Endodermal cell (in vitro differentiated cells): ENCODE results near the gene COL15A1. TPM values are rescaled to one million over a fixed set of nuclear protein-coding genes. Genes with fewer than 3 reads are reported as not detected.

Experiments
- DNase-seq: peaks from one replicate; pipeline ENCODE4 v3.0.0-alpha.2; 2017
- H3K27ac ChIP-seq: 2 replicates; pipeline ENCODE4 v1.5.1; 2013; ENCODE audit warnings: mild to moderate bottlenecking, low read depth, low read length, moderate library complexity
- H3K27me3 ChIP-seq: 2 replicates; pipeline ENCODE4 v1.6.1; 2013; ENCODE audit warnings: mild to moderate bottlenecking, low read length, moderate library complexity; ENCODE audit not compliant: insufficient read depth, control insufficient read depth, poor library complexity, severe bottlenecking
- H3K36me3 ChIP-seq: 2 replicates; pipeline ENCODE4 v1.7.0; 2013; ENCODE audit warnings: mild to moderate bottlenecking, low read length, moderate library complexity; ENCODE audit not compliant: control insufficient read depth, insufficient read depth
- H3K4me1 ChIP-seq: one replicate; pipeline ENCODE4 v1.7.0; 2013; ENCODE audit warnings: low read length; ENCODE audit not compliant: control insufficient read depth, insufficient read depth
- H3K4me3 ChIP-seq: 2 replicates; pipeline ENCODE4 v1.5.1; 2013; ENCODE audit warnings: mild to moderate bottlenecking, low read length, moderate library complexity
- H3K9ac ChIP-seq: 2 replicates; pipeline ENCODE4 v1.6.1; 2013; ENCODE audit warnings: mild to moderate bottlenecking, low read length, moderate library complexity; ENCODE audit not compliant: poor library complexity, severe bottlenecking; ENCODE audit errors: extremely low read depth
- H3K9me3 ChIP-seq: 2 replicates; pipeline ENCODE4 v1.6.1; 2013; ENCODE audit warnings: mild to moderate bottlenecking, low read length, moderate library complexity; ENCODE audit not compliant: control insufficient read depth
- H3K27ac Mint-ChIP-seq: 2 replicates; pipeline ENCODE4 v1.8.0; 2020; ENCODE audit warnings: mixed read lengths
- H3K27me3 Mint-ChIP-seq: 2 replicates; pipeline ENCODE4 v1.8.0; 2021; ENCODE audit warnings: mild to moderate bottlenecking, mixed read lengths; ENCODE audit not compliant: insufficient read depth
- H3K36me3 Mint-ChIP-seq: 2 replicates; pipeline ENCODE4 v1.8.0; 2020; ENCODE audit warnings: low read depth, mixed read lengths
- H3K4me1 Mint-ChIP-seq: 2 replicates; pipeline ENCODE4 v1.8.0; 2020; ENCODE audit warnings: mixed read lengths
- H3K4me3 Mint-ChIP-seq: 2 replicates; pipeline ENCODE4 v1.8.0; 2020; ENCODE audit warnings: mild to moderate bottlenecking, moderate library complexity, mixed read lengths
- H3K9me3 Mint-ChIP-seq: 2 replicates; pipeline ENCODE4 v1.8.0; 2020; ENCODE audit warnings: mild to moderate bottlenecking, mixed read lengths
- CTCF ChIP-seq: fragments of 200-600 bp; sonication (generic); conservative IDR thresholded peaks from 2 replicates; pipeline ENCODE4 v1.5.0; 2021; ENCODE audit warnings: antibody characterized with exemption, mild to moderate bottlenecking
- WGBS, 2 experiments: methylation state at CpG; one replicate each; pipeline versions ENCODE4 v1.1.5 to v1.1.7; 2013; ENCODE audit warnings: missing lambda C conversion rate in 2 of 2, mixed read lengths in 1 of 2; ENCODE audit not compliant: insufficient coverage in 1 of 2, insufficient read length in 1 of 2; 5-methylcytosine and 5-hydroxymethylcytosine counted together
- total RNA-seq, 2 donors: library from RNA; stranded (reverse); fragmentation: NEBNext Ultra II Directional in 1 of 2; extraction: Animal tissue kit (Norgen Biotek cat#: 25700) in 1 of 2; gene quantifications; 2 replicates in 1 of 2; 3 replicates in 1 of 2; pipeline ENCODE4 v1.2.1, GENCODE V29; 2021

Gene COL15A1
- total RNA-seq, 2 donors from 2014 or later = 0.27 TPM; not detected in 1

GRCh38 chr9:98933185-98933584, 10.5 kb upstream of the COL15A1 start:
- no peak overlapping the region for H3K4me3 Mint-ChIP-seq
- Histone ChIP-seq H3K36me3 (no peaks in the 10 kb centered on the region), H3K4me3 (no peak overlapping the region), H3K27ac (no peak overlapping the region), H3K9me3 (no peaks in the 10 kb centered on the region), H3K27me3 (no peaks in the 10 kb centered on the region), H3K4me1 (peaks cover 4% of the 10 kb centered on the region), H3K9ac (no peak overlapping the region)
- no peaks in the 10 kb centered on the region for H3K9me3 Mint-ChIP-seq
- DNase-seq = no peak
- no peak for TF ChIP-seq CTCF
- 92 to 97% methylated on average over 4 to 5 of the region's 5 CpGs for whole genome bisulfite sequencing, 2 experiments
- H3K27ac Mint-ChIP-seq = no peak overlapping the region
- H3K27me3 Mint-ChIP-seq = peaks cover 21% of the 10 kb centered on the region
- H3K36me3 Mint-ChIP-seq = no peaks in the 10 kb centered on the region
- H3K4me1 Mint-ChIP-seq = peaks cover 6% of the 10 kb centered on the region

GRCh38 chr9:98933890-98934289, 9.8 kb upstream of the COL15A1 start:
- no peaks in the 10 kb centered on the region for H3K9me3 Mint-ChIP-seq
- Histone ChIP-seq H3K4me3 (no peak overlapping the region), H3K27ac (no peak overlapping the region), H3K9ac (no peak overlapping the region), H3K4me1 (peaks cover 4% of the 10 kb centered on the region), H3K36me3 (no peaks in the 10 kb centered on the region), H3K27me3 (no peaks in the 10 kb centered on the region), H3K9me3 (no peaks in the 10 kb centered on the region)
- peaks cover 23% of the 10 kb centered on the region for H3K27me3 Mint-ChIP-seq
- DNase-seq = no peak
- H3K27ac Mint-ChIP-seq = no peak overlapping the region
- 83 to 100% methylated on average over 1 to 2 of the region's 2 CpGs for WGBS, 2 experiments
- no peak overlapping the region for H3K4me3 Mint-ChIP-seq
- H3K36me3 Mint-ChIP-seq = no peaks in the 10 kb centered on the region
- no peak for TF ChIP-seq CTCF
- H3K4me1 Mint-ChIP-seq = peaks cover 6% of the 10 kb centered on the region

GRCh38 chr9:98935071-98935505, 8.6 kb upstream of the COL15A1 start:
- no peaks in the 10 kb centered on the region for H3K36me3 ChIP-seq
- H3K9ac ChIP-seq = no peak overlapping the region
- no peaks in the 10 kb centered on the region for H3K9me3 Mint-ChIP-seq
- peaks cover 35% of the 10 kb centered on the region for H3K27me3 Mint-ChIP-seq
- WGBS, 2 experiments = 89 to 100% methylated on average over 2 to 3 of the region's 3 CpGs
- H3K36me3 Mint-ChIP-seq = no peaks in the 10 kb centered on the region
- no peaks in the 10 kb centered on the region for H3K9me3 ChIP-seq
- no peak for TF ChIP-seq CTCF
- no peak overlapping the region for H3K27ac Mint-ChIP-seq
- no peaks in the 10 kb centered on the region for H3K4me1 Mint-ChIP-seq
- DNase-seq = no peak
- peaks cover 12% of the 10 kb centered on the region for H3K27me3 ChIP-seq
- no peaks in the 10 kb centered on the region for H3K4me1 ChIP-seq
- H3K27ac ChIP-seq = no peak overlapping the region
- no peak overlapping the region for H3K4me3 ChIP-seq
- H3K4me3 Mint-ChIP-seq = no peak overlapping the region
